Islet of Langerhans (tissue), 1 donor: Measurements from ENCODE around the gene OVAAL.
A peak's percentile ranks its signal among the peaks of the same experiment; 100 is the strongest.

Experiments used
- FAIRE-seq: peaks from one replicate; lab custom pipeline; 2011; peaks lifted over from hg19 to GRCh38; lab: Jason Lieb, UNC

Gene OVAAL

DNA sequence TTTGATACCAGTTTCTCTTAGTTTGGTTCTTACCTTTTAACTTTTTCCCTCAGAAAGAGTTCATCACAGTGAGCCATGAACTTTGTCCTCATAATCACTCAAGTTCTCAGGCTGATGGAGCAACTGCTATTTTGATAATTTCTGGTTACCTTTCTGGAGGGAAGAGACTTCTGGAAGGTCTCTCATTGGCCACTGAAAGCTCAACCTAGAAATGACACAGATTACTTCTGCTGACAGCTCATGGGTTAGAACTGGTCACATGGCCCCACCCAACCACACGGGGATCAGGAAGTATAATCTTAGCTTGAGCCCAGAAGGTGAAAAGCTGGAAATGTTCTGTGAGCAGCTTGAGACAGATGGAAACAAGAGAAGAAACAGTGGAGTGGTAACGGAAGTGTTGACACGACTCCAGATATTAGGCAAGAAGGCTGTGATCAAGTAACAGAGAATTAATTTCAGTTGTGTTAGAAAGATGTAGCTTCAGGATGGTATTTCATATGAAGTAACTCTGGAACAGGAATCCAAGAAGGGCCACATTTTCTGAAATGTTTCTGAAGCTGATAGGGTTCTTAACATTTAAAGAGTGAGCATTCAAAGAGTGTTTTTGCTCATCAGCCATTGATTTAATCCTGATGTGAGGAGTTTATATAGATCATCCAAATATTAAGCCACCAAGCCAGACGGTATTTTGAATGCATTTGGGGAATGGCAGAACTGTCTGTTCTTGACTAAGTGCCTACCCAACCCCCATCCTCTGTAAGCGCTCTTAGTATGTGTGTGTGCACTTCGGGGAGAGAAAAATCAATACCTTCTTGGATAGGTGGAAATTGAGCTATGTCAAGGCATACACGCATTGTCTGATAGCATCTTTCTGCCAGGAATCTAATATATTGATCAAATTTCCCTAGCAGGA is 51.1 kb downstream of the OVAAL start:
- no peak for FAIRE-seq

DNA sequence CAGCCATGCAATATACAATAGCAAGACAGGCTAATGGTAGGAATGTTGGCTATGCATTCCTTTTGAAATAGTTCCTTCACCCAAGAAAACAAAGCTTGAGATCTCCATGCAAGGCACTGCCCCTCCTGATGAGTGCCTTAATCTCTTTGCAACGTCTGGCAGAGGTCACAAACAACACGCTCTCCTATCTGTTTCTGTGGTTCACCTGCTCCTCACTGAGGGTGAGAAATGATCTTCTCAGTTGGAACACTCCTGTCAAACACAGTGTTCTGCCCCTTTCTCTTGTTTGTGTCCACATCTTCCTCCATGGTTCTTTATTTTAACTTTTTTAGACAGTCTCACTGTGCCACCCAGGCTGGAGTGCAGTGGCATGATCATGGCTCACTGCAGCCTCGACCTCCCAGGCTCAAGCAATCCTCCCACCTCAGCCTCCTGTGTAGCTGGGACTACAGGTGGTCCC is 51.8 kb downstream of the OVAAL start:
- no peak for FAIRE-seq

DNA sequence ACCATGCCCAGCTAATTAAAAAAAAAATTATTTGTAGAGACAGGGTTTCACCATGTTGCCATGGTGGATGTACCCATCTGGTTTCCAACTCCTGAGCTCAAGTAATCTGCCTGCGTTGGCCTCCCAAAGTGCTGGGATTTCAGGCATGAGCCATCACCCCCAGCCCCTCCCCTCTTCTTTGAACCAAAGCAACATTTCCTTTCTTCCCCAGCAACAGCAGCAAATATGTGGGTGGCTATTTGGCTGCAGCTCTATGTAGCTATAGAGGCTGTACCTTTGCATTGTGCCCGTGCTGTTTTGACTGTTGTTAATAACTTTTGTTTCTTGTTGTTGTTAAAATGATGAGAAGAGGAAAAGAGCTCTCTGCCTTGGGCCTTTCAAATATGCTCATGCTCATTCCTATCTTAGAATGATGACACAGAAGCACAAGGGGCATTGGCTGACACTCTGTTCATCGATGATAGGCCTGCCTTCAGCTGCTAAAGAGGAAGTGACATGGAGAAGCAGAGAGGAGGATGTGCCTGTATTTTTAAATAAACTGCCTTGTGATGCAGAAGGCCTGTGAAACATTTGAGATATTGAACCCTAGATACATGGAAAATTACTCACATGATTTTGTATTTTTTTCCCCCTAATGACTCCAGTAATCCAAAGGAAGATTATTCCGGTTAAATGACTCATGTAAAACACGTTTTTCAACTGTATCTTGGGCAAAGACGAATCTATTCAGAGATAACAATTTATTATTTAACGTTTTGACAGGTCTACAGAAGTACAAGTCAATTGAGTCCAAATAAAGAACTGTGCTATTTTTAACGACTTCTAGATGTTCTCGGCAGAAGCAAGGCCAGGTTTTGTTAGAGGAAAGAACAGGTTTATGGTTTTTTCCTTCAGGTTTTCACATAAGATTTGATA is 52.5 kb downstream of the OVAAL start:
- FAIRE-seq = peak; percentile 99

DNA sequence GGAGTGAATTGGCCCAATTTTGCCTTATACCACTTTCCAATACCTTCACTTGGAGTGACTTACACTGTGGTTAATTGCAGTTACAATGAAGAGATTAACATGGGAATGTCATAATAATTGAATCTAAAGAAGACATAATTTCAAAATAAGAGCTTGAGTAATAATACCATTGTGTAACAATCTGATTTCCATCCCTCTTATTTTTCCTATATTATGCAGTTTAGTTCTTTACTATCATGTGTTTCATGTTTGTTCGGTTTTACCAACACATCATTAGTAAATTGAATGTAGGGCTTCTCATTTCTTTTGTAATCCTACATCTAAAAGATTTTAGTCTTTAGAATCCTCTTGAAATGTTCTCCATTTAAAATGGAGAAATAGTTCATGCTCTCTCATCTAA is 53.9 kb downstream of the OVAAL start:
- peak; percentile 41 for FAIRE-seq

DNA sequence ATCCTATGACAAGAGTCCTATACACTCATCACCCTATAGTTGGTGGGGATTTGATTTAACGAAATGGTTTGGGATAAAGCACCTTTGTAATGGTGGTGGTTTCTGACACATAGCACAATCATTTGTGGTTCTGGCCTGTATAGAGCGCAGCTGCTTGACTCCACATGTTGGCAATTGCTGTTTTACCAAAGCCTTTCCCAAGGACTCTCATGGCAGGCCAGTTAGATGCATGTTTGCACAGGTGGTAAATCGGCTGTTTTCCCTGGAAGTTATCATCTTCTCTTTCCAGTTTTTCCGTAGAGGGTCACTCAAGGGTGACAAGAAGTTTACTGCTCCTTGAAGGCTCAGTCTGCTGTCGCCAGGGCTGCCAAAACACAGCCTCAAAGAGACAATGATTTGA is 56.0 kb downstream of the OVAAL start:
- no peak for FAIRE-seq

DNA sequence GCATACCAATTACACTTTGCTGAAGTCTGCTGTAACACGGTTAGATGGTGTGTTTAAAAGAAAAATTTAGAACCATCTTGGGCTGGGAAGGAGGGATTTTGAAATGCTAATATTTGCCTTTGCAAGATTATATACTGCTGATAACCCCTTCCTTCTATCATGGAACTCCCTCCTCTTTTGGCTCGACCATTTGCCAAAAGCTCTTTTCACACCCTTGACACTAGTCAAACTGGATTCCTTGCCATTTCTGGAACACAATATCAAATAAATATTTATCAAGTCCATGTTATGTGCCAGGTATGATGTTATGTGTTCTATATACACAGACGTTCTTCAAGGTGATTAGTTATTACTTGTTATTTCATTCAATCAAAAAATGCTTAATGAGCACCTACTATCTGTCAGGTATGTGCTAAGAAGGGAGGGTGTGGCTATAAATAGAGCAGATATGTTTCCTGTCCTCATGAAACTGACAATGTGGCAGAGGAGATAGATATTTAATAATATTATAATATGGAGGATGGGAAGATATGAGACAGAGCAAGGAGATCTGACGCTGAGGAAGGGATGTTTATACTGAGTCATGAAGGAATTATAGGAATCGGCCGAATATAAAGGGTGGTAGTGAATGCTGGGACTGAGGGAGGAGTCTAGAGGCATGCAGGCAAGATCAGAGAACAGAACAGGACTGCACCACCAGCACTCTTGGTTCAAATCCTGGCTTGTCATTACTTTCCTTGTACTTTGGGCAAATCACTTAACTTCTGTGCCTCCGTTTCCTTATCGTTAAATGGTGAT is 56.9 kb downstream of the OVAAL start:
- no peak for FAIRE-seq
